DMS153 (cell line): ENCODE results near the gene NUP85.
"Not testable (repeated sequence)": the region's sequence is repeated elsewhere in the genome, so short reads cannot be mapped to it uniquely, and the experiment has no call there.

Experiments
- DNase-seq: peaks from one replicate; lab custom pipeline; 2025; lab: John Stamatoyannopoulos, UW

NUP85 gene

DNA sequence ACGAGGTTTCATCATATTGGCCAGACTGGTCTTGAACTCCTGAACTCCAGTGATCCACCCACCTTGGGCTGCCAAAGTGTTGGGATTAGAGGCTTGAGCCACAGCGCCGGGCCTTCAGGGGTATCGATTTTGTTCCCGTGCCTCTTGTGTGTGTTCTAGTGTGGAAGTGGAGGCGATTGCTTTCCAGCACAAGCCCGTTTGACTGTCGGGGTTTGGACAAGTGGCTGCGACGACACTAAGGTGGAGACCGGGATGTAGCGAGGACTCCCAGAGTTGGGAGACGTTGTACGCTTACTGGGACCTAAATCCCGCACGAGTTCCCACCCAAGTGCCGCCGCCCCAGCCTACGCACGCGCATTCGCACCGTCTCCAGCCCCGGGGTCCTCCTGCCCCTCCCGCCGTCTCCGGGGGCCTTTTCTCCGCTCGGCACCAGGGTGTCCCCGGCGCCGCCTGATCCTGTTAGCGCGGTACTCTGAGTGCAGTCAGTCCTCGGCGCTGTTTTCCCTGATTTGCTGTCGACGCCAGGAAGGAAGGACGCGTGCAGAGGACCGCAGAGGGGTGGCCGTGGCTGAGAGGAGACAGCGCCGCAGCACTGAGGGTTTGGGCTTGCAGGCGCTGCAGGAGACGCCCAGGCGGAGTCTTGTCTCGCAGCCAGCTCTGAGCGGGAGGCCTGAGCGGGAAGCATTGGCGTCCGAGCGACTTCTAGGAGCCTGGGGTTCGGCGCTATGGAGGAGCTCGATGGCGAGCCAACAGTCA lies at the start of gene NUP85:
Gene NUP85, plus strand, starts transcription at position 643 of the 756 bp plus-strand sequence. Its CDS starts 83 bp downstream, at position 726.
- DNase-seq = peak; percentile 91

- not testable (repeated sequence) for DNase-seq
Observed at GRCh38 chr17:75158480-75158879, 47.0 kb upstream of the NUP85 start.

DNA sequence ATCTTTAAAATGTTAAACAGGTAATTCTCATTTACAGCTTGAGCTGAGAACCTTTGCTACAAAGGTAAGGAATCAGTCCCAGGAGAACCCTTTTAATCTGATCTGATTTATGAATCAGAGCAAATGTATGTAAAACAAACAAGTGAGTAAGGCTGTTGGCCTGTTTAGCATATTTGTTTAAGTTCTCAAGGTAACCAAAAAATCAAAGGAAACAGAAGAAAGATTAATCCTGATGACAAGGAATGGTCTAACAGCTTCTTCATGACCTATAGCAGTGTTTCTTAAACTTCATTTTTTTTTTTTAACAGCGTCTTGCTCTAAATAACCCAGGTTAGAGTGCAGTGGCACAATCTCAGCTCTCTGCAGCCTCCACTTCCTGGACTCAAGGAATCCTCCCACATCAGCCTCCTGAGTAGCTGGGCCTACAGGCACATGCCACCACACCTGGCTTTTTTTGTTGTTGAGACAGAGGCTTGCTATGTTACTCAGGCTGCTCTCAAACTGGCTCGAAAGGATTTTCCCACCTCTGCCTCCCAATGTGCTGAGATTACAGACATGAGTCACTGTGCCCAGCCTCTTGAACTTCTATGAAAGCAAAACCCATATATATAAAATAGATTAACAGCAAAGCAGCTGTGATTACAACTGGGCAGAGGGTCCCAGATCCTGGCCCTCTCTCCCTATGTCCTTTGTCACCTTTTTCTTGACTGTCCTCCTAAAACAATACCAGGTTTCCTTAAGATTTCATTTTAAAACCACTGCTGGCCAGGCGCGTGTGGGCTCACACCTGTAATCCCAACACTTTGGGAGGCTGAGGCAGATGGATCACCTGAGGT lies 46.1 kb upstream of the NUP85 start:
- DNase-seq = no peak

DNA sequence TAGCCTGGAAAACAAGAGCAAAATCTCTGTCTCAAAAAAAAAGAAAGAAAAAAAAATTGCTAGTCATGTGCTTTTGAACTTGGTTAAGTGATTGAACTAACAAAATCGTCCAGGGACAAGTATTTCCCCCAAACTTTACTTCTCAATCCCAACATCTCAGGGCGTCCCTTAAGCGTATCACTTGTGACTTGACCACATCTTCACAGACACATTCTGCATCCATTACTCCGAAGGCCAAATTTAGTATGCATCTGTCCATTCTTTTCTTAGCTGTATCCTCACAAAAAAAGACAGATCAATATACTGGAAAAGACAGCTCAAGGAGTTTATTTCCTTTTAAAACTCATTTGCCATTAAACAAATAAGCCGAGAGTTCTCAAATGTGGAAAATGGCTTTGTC lies 45.3 kb upstream of the NUP85 start:
- DNase-seq = no peak

DNA sequence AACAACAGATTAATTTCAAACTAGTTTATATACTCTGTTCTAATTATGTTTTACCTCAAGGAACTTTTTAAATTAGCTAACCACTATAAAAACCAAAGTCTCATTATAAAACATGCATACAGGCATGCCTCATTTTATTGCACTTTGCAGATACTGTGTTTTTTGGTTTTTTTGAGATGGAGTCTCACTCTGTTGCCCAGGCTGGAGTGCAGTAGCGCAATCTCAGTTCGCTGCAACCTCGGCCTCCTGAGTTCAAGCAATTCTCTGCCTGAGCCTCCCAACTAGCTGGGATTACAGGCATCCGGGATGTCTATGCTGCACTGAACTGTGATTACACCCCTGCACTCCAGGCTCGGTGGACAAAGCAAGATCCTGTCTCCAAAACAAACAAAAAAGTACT lies 42.4 kb upstream of the NUP85 start:
- no peak for DNase-seq

DNA sequence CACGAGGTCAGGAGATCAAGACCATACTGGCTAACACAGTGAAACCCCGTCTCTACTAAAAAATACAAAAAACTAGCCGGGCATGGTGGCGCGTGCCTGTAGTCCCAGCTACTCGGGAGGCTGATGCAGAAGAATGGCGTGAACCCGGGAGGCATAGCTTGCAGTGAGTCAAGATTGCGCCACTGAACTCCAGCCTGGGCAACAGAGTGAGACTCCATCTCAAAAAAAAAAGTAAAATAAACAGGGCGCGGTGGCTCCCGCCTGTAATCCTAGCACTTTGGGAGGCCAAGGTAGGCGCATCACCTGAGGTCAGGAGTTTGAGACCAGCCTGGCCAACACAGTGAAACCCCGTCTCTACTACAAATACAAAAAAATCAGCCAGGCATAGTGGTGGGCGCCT lies 40.9 kb upstream of the NUP85 start:
- not testable (repeated sequence) for DNase-seq

- no peak for DNase-seq
Observed at GRCh38 chr17:75168998-75169397, 36.5 kb upstream of the NUP85 start.

DNA sequence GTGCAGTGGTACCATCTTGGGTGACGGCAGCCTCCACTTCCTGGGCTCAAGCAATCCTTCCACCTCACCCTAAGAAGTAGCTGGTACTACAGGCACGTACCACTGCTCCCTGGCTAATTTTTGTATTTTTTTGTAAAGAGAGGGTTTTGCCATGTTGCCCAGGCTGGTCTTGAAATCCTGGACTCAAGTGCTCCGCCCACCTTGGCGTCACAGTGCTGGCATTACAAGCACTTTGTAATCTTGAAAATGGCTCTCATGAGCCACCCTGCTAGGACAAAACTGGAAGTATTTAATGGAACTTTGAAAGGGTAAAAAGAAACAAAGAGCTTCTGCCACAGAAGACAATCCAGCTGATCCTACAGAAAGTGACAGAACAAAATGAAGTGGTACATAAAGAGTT lies 32.0 kb upstream of the NUP85 start:
- no peak for DNase-seq

GRCh38 chr17:75174996-75175395 lies 30.5 kb upstream of the NUP85 start:
- DNase-seq = no peak

GRCh38 chr17:75176625-75177024 lies 28.9 kb upstream of the NUP85 start:
- no peak for DNase-seq

DNA sequence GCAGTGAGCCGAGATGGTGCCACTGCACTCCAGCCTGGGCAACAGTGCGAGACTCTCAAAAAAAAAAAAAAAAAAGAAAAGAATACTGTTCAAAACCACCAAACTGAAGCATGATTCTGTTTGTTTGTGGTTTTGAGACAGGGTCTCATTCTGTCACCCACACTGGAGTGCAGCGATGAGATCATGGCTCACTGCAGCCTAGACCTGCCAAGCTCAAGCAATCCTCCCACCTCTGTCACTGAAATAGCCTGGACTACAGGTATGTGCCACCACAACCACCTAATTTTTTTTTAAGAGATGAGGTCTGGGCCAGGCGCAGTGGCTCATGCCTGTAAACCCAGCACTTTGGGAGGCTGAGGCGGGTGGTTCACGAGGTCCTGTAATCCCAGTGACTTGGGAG lies 27.0 kb upstream of the NUP85 start:
- DNase-seq = no peak

DNA sequence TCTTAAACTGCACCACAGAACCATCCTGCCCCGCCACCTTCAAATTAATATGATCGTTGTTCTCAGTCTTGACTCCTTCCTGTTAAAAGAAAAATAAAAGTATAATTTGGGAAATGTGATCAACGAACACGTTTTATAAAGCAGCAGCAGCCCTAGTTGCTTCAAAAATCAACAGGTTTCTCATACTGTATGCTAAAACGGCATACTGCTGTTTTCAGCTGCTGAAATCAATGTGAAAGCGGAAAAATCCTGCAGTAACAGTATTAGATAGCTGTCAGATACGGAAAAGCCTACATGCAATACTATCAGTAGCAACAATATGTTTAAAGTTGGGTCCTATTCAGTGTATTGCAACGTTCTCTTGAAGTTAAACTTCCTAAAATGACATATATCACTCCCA lies 24.4 kb upstream of the NUP85 start:
- no peak for DNase-seq

DNA sequence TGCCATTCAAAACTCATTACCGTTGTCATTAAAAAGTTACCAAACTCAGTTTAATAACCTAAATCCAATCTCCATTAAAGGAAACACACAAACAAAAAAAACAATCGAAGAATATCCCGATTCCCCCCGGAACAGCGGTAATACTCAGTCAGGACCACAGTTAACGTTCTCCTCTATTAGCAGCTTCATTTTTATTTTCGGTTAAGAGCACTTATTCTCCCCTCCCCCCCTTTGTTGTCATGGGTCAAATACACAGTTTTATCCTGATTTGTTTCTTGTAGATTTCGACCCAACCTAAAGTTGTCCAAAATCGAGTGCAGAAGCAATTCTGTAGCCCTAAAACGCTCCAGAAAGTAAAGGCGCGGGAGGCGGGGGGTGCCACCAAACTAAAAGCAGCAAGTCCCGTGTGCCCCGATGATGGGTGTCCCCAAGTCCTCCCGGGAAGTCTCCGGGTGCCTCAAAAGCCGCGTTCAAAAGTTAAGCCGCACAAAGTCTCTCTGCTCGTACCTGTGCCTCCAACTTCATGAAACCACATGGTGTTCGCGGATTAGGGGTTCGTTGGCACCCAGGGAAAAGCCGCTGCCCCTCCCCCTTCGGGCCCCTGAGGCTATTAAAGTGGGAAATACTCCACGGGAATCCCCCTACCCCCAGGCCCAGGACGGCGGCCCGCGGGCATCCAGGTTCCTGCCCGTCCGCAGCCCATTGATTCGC lies 23.7 kb upstream of the NUP85 start:
- no peak for DNase-seq

- no peak for DNase-seq
Observed at GRCh38 chr17:75182319-75182568, 23.2 kb upstream of the NUP85 start.

DNA sequence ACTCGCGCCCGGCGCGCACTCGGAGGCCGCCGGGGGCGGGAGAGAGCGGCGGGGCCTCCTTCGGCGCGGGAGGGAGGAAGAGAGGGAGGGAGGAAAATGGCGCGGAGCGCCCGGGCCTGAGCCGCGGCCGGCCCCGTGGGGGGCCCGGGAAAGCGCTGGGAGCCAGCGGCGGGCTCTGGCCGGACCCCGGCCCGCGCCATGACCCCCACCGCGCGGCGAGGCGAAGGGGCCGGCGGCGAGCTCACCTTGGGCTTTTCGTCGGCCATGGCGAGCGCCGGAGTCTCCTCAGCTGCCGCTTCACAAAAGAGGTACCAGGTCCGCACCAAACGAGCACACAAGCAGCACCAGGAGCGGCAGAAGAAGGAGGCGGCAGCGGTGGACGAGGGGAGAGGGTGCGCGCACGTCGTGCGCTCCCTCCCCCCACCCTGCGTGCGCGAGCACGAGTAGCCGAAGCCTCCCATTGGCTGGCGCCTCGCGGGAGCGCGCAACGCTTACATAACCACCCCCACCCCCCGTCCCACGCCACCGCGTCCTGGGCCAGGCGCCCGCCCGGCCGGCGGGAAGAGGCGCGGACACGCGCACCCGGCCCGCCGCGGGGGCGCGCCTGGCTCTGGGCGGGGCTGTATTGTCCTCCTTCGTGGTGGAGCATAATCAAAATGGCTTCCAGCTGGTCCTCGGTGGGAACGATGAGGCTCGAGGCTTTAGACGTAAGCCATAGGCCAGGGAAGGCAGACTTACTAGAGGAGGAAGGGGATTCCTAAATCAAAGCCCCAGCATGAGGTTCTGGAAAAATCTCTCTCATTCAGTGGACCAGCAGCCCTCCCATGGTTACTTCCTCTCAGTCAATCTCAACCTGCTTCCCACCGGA lies 22.7 kb upstream of the NUP85 start, which contains the start of gene SUMO2:
Gene SUMO2, minus strand, starts transcription at position 391 of the 868 bp plus-strand sequence. Its CDS starts 125 bp downstream, at position 266.
- DNase-seq = peak; percentile 89

DNA sequence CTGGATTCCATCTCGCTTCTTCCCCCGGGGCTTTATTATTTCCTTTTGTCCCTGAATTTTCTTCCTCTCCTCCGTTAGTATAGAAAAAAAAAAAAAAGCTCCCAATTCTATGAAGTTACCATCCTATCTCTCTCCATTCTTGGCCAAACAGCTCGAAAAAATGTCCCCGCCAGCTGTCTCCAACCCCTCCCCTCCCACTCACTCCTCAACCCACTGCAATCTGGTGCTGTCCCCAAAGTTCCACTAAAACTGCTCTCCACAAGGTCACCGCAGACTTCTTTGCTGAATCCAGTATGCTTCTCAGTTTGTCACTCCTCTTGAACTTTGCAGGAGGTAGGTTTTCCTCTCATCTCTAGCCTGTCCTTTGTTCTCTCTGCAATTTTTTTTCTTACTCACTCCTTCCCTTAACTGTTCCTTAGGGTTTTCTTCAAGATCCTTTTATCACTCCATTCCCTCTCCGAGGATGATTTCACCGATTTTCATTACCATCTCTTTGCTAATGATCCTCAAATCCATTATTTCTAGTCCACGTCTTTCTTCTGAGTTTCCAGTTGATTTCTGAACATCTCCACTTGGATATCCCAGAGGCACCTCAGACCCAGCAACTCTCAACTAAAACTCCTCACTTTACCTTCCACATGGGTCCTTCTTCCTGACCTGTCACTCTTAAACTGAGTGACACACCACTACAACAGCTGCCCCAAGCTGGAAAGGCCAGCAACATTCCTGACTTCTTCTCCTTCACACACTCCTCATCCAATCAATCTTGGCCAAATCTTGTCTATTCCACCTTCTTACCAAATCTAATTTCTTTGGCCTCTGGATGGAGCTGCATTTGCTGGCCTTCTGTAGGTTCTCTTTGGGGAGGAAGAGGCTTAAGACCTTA lies 21.2 kb upstream of the NUP85 start:
- DNase-seq = no peak

DNA sequence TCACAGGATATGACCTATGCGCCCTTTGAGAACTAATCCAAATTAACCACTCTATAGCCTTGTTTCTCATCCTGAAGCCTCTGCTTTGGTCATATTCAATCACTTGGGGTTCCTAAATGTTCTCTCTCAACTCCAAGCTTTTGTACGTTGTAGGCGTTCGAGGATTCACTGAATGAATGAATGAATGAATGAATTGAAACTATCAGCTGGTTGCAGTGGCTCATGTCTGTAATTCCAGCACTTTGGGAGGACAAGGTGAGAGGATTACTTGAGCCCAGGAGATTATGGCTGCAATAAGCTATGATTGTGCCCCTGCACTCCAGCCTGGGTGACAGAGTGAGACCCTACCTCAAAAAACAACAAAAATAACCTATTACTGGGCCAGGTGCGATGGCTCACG lies 16.9 kb upstream of the NUP85 start:
- DNase-seq = no peak

- no peak for DNase-seq
Observed at GRCh38 chr17:75191584-75191983, 13.9 kb upstream of the NUP85 start.

DNA sequence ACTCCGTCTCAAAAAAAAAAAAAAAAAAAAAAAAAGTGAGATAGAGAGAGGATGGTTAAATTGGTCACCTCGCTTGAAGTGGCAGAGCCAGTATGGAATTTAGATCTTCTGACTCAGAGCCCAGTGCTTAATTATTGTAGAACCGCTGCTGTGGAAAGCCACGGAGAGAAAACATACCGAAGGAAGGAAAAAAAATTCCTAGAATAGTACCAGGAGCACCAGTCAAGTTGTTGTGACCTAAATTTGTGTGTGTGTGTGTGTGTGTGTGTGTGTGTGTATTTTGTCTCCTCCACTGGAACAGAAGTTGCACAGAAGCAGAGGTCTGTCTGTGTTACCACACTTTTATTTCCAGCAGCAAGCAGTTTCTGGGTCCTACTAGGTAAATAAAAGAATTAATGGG lies 10.6 kb upstream of the NUP85 start:
- DNase-seq = no peak

GRCh38 chr17:75199886-75200618 lies 5.4 kb upstream of the NUP85 start:
- DNase-seq = no peak
